OCI-LY3 (cell line): Measurements from ENCODE around the gene CTNNA3.
A peak's percentile ranks its signal among the peaks of the same experiment; 100 is the strongest.

ENCODE experiments used
- H2AFZ ChIP-seq: fragments of 200-600, 300-600 bp; shearing (Covaris generic); 2 replicates; pipeline ENCODE4 v1.6.0; 2014; ENCODE audit warnings: antibody characterized with exemption, low read depth, low read length
- H3K27ac ChIP-seq: fragments of 200-600, 300-600 bp; sonication (generic); 2 replicates; pipeline ENCODE4 v1.5.1; 2014; ENCODE audit warnings: mild to moderate bottlenecking, low read length, moderate library complexity, mixed read lengths
- H3K27me3 ChIP-seq: fragments of 200-600, 300-600 bp; sonication (generic); 2 replicates; pipeline ENCODE4 v1.6.1; 2014; ENCODE audit warnings: low read depth, low read length, mixed read lengths
- H3K36me3 ChIP-seq: fragments of 200-600, 300-600 bp; sonication (generic); replicated peaks from 2 replicates; pipeline ENCODE3; 2014; ENCODE audit warnings: low read depth, low read length, mixed read lengths
- H3K4me1 ChIP-seq: fragments of 300-600, 200-600 bp; sonication (generic); 2 replicates; pipeline ENCODE4 v1.6.1; 2014; ENCODE audit warnings: low read length, mixed read lengths
- H3K4me2 ChIP-seq: fragments of 200-600, 300-600 bp; sonication (generic); 2 replicates; pipeline ENCODE4 v1.6.1; 2014; ENCODE audit warnings: low read length, mixed read lengths
- H3K4me3 ChIP-seq: fragments of 300-600, 200-600 bp; sonication (generic); 2 replicates; pipeline ENCODE4 v1.5.1; 2014; ENCODE audit warnings: antibody characterized with exemption, mild to moderate bottlenecking, low read length, moderate library complexity
- H3K79me2 ChIP-seq: fragments of 300-600, 200-600 bp; shearing (Covaris generic); 2 replicates; pipeline ENCODE4 v1.6.1; 2014; ENCODE audit warnings: mild to moderate bottlenecking, low read length, mixed read lengths
- H3K9ac ChIP-seq: fragments of 300-600, 200-600 bp; shearing (Covaris generic); 2 replicates; pipeline ENCODE4 v1.6.0; 2014; ENCODE audit warnings: mild to moderate bottlenecking, low read length, moderate library complexity
- H3K9me3 ChIP-seq: fragments of 200-600, 300-600 bp; shearing (Covaris generic); 2 replicates; pipeline ENCODE4 v1.6.1; 2014; ENCODE audit warnings: low read length, mixed read lengths; ENCODE audit not compliant: insufficient read depth
- H4K20me1 ChIP-seq: fragments of 200-600, 300-600 bp; sonication (generic); 2 replicates; pipeline ENCODE4 v1.6.1; 2016; ENCODE audit warnings: low read length, mixed read lengths; ENCODE audit not compliant: insufficient read depth
- CTCF ChIP-seq: fragments of 200-600, 300-600 bp; sonication (generic); IDR thresholded peaks from 2 replicates; pipeline ENCODE4 v1.5.1; 2014; ENCODE audit warnings: antibody characterized with exemption, low read length, low read depth
- EZH2phosphoT487 ChIP-seq: fragments of 200-600 bp; shearing (Covaris generic); IDR thresholded peaks from 2 replicates; pipeline ENCODE4 v1.6.1; 2018; ENCODE audit warnings: antibody characterized with exemption, mixed run types, low read depth

The CTNNA3 gene

GRCh38 chr10:65950075-65950474 is 1745.9 kb downstream of the CTNNA3 start:
- H3K9me3 ChIP-seq, result no peaks in the 10 kb centered on the region
- H3K79me2 ChIP-seq, result no peaks in the 10 kb centered on the region
- TF ChIP-seq CTCF, result no peak
- TF ChIP-seq EZH2phosphoT487, result no peak
- H3K9ac ChIP-seq, result no peak overlapping the region
- H3K4me3 ChIP-seq, result no peak overlapping the region; the same call in 1 of the 2 replicates
- no peaks in the 10 kb centered on the region for H3K27me3 ChIP-seq
- H3K27ac ChIP-seq, result peak overlapping the region; percentile 75
- peak overlapping the region; percentile 50 for H3K4me2 ChIP-seq
- no peaks in the 10 kb centered on the region for H3K36me3 ChIP-seq
- peaks cover 26% of the 10 kb centered on the region for H3K4me1 ChIP-seq
- no peak overlapping the region for H2AFZ ChIP-seq
- no peaks in the 10 kb centered on the region for H4K20me1 ChIP-seq

GRCh38 chr10:65949526-65949925 is 1746.5 kb downstream of the CTNNA3 start:
- no peak overlapping the region; the same call in 1 of the 2 replicates for H3K4me3 ChIP-seq
- peak overlapping the region; percentile 36; the same call in 1 of the 2 replicates for H3K4me2 ChIP-seq
- no peak for TF ChIP-seq CTCF
- no peak for TF ChIP-seq EZH2phosphoT487
- H3K27ac ChIP-seq, result peak overlapping the region; percentile 75
- H3K79me2 ChIP-seq, result no peaks in the 10 kb centered on the region
- no peaks in the 10 kb centered on the region for H3K9me3 ChIP-seq
- no peaks in the 10 kb centered on the region for H3K36me3 ChIP-seq
- peaks cover 26% of the 10 kb centered on the region for H3K4me1 ChIP-seq
- H2AFZ ChIP-seq, result 0 out of 2 replicates have a peak overlapping the region, but pooled peaks have one; percentile 54
- H3K9ac ChIP-seq, result no peak overlapping the region
- H3K27me3 ChIP-seq, result no peaks in the 10 kb centered on the region
- no peaks in the 10 kb centered on the region for H4K20me1 ChIP-seq

- no peaks in the 10 kb centered on the region for H3K79me2 ChIP-seq
- no peaks in the 10 kb centered on the region for H3K36me3 ChIP-seq
- no peaks in the 10 kb centered on the region for H3K9me3 ChIP-seq
- H3K4me1 ChIP-seq, result peaks cover 22% of the 10 kb centered on the region
- H4K20me1 ChIP-seq, result no peaks in the 10 kb centered on the region
- no peak overlapping the region for H3K4me3 ChIP-seq
- no peaks in the 10 kb centered on the region for H3K27me3 ChIP-seq
- no peak overlapping the region for H3K9ac ChIP-seq
- H3K27ac ChIP-seq, result no peak overlapping the region
- H3K4me2 ChIP-seq, result no peak overlapping the region
- H2AFZ ChIP-seq, result no peak overlapping the region
- TF ChIP-seq EZH2phosphoT487, result no peak
- TF ChIP-seq CTCF, result no peak
Measured at GRCh38 chr10:65945061-65945460, 1750.9 kb downstream of the CTNNA3 start.

- peaks cover 11% of the 10 kb centered on the region for H3K4me1 ChIP-seq
- no peaks in the 10 kb centered on the region for H3K9me3 ChIP-seq
- no peaks in the 10 kb centered on the region for H3K79me2 ChIP-seq
- TF ChIP-seq CTCF (no peak), EZH2phosphoT487 (no peak)
- H4K20me1 ChIP-seq, result no peaks in the 10 kb centered on the region
- no peaks in the 10 kb centered on the region for H3K36me3 ChIP-seq
- H3K9ac ChIP-seq, result no peak overlapping the region
- no peak overlapping the region for H3K27ac ChIP-seq
- H3K4me2 ChIP-seq, result no peak overlapping the region
- no peak overlapping the region for H2AFZ ChIP-seq
- no peak overlapping the region for H3K4me3 ChIP-seq
- no peaks in the 10 kb centered on the region for H3K27me3 ChIP-seq
Measured at GRCh38 chr10:65943451-65943850, 1752.5 kb downstream of the CTNNA3 start.
